ENCODE results near the gene MBLAC2.
A peak's percentile ranks its signal among the peaks of the same experiment; 100 is the strongest.

GRCh38 chr5:90421136-90421535 lies 53.4 kb downstream of the MBLAC2 start:
- peak; percentile 56 for TF ChIP-seq CTCF (conservative IDR thresholded peaks at IDR 0.05)
- no peak for TF ChIP-seq ZFX (IDR thresholded peaks at IDR 0.05)

Data from C4-2B (cell line).